GM23338 (cell line): ENCODE data around the gene RDH5.

Source experiments
- CREB1 ChIP-seq: fragments of 250-450 bp; sonication (Bioruptor Pico); IDR thresholded peaks from 2 replicates; pipeline ENCODE4 v1.5.0; 2020; ENCODE audit warnings: low read depth, mild to moderate bottlenecking, moderate library complexity
- EZH2 ChIP-seq: fragments of 200-600 bp; sonication (generic); IDR thresholded peaks from one replicate; pipeline ENCODE4 v1.8.0; 2017; ENCODE audit warnings: antibody characterized with exemption, mild to moderate bottlenecking, low read depth; ENCODE audit not compliant: unreplicated experiment
- EZH2phosphoT487 ChIP-seq: fragments of 200-600 bp; sonication (generic); IDR thresholded peaks from one replicate; pipeline ENCODE4 v1.8.1; 2018; ENCODE audit warnings: antibody characterized with exemption; ENCODE audit not compliant: unreplicated experiment
- JUNB ChIP-seq: IDR thresholded peaks from one replicate; pipeline ENCODE4 v1.6.1; 2016; ENCODE audit warnings: antibody characterized with exemption; ENCODE audit not compliant: unreplicated experiment
- NANOG ChIP-seq: IDR thresholded peaks from 2 replicates; pipeline ENCODE4 v1.6.1; 2016; ENCODE audit warnings: antibody characterized with exemption, borderline replicate concordance
- POLR2AphosphoS5 ChIP-seq: IDR thresholded peaks from 2 replicates; pipeline ENCODE4 v1.6.1; 2016; ENCODE audit warnings: antibody characterized with exemption, low read depth
- STAT1 ChIP-seq: IDR thresholded peaks from one replicate; pipeline ENCODE4 v1.6.1; 2016; ENCODE audit warnings: antibody characterized with exemption; ENCODE audit not compliant: unreplicated experiment
- ZNF114 ChIP-seq: fragments of 250-450 bp; sonication (Bioruptor Pico); IDR thresholded peaks from 2 replicates; pipeline ENCODE4 v1.5.0; 2020; ENCODE audit warnings: mild to moderate bottlenecking, moderate library complexity
- ZNF331 ChIP-seq: fragments of 250-450 bp; sonication (Bioruptor Pico); IDR thresholded peaks from 2 replicates; pipeline ENCODE4 v1.5.0; 2020; ENCODE audit warnings: low read depth, mild to moderate bottlenecking, moderate library complexity
- TF ChIP-seq, protein P1 (sequence below), 2 experiments: fragments of 200-600 bp in 1 of 2; sonication (generic) in 1 of 2; conservative IDR thresholded peaks; 2 replicates each; pipeline versions ENCODE4 v1.5.1 to v1.6.1; 2016 to 2017; ENCODE audit warnings: antibody characterized with exemption in 2 of 2, low read depth in 2 of 2, mild to moderate bottlenecking in 2 of 2, moderate library complexity in 1 of 2
- TF ChIP-seq, protein P2 (sequence below): IDR thresholded peaks from one replicate; pipeline ENCODE4 v1.6.1; 2018; ENCODE audit warnings: antibody characterized with exemption; ENCODE audit not compliant: unreplicated experiment
- TF ChIP-seq, protein P3 (sequence below): IDR thresholded peaks from 2 replicates; pipeline ENCODE4 v1.6.1; 2016; ENCODE audit warnings: antibody characterized with exemption
- TF ChIP-seq, protein P4 (sequence below): fragments of 250-450 bp; sonication (Bioruptor Pico); IDR thresholded peaks from 2 replicates; pipeline ENCODE4 v1.5.0; 2020; ENCODE audit warnings: mild to moderate bottlenecking, moderate library complexity

DNA sequence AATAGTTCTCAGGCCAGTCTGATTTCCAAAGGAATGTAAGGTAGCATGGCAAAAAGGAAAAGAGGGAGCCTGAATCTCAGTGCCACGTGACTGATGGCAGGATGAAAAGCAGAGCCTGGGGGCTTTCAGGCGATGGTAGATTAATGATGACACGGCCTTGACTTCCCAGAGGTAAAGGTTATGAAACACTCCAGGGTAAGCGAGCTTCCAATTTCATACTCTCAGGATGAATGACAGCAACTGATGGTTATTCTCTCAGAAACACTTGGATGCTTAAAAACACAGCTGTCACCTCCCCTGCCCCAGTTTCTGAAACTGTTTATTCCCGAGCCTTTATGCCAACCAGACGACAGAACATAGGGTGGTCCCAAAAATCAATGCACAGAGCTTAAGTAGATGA lies 51.5 kb downstream of the RDH5 start:
- TF ChIP-seq POLR2AphosphoS5 (no peak), EZH2phosphoT487 (no peak), CREB1 (CRISPR knock-in tag) (no peak), ZNF114 (no peak), EZH2 (no peak), JUNB (no peak), NANOG (no peak), ZNF331 (CRISPR knock-in tag) (no peak), STAT1 (no peak)
- TF ChIP-seq, protein P1, sequence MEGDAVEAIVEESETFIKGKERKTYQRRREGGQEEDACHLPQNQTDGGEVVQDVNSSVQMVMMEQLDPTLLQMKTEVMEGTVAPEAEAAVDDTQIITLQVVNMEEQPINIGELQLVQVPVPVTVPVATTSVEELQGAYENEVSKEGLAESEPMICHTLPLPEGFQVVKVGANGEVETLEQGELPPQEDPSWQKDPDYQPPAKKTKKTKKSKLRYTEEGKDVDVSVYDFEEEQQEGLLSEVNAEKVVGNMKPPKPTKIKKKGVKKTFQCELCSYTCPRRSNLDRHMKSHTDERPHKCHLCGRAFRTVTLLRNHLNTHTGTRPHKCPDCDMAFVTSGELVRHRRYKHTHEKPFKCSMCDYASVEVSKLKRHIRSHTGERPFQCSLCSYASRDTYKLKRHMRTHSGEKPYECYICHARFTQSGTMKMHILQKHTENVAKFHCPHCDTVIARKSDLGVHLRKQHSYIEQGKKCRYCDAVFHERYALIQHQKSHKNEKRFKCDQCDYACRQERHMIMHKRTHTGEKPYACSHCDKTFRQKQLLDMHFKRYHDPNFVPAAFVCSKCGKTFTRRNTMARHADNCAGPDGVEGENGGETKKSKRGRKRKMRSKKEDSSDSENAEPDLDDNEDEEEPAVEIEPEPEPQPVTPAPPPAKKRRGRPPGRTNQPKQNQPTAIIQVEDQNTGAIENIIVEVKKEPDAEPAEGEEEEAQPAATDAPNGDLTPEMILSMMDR (conservative IDR thresholded peaks at IDR 0.05; ENCODE audit: low read depth in 2 of 2) = no peak
- TF ChIP-seq, protein P2, sequence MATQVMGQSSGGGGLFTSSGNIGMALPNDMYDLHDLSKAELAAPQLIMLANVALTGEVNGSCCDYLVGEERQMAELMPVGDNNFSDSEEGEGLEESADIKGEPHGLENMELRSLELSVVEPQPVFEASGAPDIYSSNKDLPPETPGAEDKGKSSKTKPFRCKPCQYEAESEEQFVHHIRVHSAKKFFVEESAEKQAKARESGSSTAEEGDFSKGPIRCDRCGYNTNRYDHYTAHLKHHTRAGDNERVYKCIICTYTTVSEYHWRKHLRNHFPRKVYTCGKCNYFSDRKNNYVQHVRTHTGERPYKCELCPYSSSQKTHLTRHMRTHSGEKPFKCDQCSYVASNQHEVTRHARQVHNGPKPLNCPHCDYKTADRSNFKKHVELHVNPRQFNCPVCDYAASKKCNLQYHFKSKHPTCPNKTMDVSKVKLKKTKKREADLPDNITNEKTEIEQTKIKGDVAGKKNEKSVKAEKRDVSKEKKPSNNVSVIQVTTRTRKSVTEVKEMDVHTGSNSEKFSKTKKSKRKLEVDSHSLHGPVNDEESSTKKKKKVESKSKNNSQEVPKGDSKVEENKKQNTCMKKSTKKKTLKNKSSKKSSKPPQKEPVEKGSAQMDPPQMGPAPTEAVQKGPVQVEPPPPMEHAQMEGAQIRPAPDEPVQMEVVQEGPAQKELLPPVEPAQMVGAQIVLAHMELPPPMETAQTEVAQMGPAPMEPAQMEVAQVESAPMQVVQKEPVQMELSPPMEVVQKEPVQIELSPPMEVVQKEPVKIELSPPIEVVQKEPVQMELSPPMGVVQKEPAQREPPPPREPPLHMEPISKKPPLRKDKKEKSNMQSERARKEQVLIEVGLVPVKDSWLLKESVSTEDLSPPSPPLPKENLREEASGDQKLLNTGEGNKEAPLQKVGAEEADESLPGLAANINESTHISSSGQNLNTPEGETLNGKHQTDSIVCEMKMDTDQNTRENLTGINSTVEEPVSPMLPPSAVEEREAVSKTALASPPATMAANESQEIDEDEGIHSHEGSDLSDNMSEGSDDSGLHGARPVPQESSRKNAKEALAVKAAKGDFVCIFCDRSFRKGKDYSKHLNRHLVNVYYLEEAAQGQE = no peak
- TF ChIP-seq, protein P3, sequence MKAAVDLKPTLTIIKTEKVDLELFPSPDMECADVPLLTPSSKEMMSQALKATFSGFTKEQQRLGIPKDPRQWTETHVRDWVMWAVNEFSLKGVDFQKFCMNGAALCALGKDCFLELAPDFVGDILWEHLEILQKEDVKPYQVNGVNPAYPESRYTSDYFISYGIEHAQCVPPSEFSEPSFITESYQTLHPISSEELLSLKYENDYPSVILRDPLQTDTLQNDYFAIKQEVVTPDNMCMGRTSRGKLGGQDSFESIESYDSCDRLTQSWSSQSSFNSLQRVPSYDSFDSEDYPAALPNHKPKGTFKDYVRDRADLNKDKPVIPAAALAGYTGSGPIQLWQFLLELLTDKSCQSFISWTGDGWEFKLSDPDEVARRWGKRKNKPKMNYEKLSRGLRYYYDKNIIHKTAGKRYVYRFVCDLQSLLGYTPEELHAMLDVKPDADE = no peak
- TF ChIP-seq, protein P4, sequence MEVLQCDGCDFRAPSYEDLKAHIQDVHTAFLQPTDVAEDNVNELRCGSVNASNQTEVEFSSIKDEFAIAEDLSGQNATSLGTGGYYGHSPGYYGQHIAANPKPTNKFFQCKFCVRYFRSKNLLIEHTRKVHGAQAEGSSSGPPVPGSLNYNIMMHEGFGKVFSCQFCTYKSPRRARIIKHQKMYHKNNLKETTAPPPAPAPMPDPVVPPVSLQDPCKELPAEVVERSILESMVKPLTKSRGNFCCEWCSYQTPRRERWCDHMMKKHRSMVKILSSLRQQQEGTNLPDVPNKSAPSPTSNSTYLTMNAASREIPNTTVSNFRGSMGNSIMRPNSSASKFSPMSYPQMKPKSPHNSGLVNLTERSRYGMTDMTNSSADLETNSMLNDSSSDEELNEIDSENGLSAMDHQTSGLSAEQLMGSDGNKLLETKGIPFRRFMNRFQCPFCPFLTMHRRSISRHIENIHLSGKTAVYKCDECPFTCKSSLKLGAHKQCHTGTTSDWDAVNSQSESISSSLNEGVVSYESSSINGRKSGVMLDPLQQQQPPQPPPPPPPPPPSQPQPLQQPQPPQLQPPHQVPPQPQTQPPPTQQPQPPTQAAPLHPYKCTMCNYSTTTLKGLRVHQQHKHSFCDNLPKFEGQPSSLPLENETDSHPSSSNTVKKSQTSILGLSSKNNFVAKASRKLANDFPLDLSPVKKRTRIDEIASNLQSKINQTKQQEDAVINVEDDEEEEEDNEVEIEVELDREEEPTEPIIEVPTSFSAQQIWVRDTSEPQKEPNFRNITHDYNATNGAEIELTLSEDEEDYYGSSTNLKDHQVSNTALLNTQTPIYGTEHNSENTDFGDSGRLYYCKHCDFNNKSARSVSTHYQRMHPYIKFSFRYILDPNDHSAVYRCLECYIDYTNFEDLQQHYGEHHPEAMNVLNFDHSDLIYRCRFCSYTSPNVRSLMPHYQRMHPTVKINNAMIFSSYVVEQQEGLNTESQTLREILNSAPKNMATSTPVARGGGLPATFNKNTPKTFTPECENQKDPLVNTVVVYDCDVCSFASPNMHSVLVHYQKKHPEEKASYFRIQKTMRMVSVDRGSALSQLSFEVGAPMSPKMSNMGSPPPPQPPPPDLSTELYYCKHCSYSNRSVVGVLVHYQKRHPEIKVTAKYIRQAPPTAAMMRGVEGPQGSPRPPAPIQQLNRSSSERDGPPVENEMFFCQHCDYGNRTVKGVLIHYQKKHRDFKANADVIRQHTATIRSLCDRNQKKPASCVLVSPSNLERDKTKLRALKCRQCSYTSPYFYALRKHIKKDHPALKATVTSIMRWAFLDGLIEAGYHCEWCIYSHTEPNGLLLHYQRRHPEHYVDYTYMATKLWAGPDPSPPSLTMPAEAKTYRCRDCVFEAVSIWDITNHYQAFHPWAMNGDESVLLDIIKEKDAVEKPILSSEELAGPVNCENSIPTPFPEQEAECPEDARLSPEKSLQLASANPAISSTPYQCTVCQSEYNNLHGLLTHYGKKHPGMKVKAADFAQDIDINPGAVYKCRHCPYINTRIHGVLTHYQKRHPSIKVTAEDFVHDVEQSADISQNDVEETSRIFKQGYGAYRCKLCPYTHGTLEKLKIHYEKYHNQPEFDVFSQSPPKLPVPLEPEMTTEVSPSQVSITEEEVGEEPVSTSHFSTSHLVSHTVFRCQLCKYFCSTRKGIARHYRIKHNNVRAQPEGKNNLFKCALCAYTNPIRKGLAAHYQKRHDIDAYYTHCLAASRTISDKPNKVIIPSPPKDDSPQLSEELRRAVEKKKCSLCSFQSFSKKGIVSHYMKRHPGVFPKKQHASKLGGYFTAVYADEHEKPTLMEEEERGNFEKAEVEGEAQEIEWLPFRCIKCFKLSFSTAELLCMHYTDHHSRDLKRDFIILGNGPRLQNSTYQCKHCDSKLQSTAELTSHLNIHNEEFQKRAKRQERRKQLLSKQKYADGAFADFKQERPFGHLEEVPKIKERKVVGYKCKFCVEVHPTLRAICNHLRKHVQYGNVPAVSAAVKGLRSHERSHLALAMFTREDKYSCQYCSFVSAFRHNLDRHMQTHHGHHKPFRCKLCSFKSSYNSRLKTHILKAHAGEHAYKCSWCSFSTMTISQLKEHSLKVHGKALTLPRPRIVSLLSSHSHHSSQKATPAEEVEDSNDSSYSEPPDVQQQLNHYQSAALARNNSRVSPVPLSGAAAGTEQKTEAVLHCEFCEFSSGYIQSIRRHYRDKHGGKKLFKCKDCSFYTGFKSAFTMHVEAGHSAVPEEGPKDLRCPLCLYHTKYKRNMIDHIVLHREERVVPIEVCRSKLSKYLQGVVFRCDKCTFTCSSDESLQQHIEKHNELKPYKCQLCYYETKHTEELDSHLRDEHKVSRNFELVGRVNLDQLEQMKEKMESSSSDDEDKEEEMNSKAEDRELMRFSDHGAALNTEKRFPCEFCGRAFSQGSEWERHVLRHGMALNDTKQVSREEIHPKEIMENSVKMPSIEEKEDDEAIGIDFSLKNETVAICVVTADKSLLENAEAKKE (CRISPR knock-in tag) = no peak
